Lower leg skin (tissue), 4 donors: ENCODE data around the gene ELMO3. TPM values are rescaled to one million over a fixed set of nuclear protein-coding genes. Genes with fewer than 3 reads are reported as not detected.

Experiments
- DNase-seq, 2 donors: peaks; one replicate each; pipeline ENCODE4 v3.0.0-alpha.2; 2019; ENCODE audit warnings: low spot score in 2 of 2
- H3K4me3 ChIP-seq: fragments of 200-600 bp; sonication (generic); 2 replicates; pipeline ENCODE4 v1.5.1; 2017; ENCODE audit warnings: mild to moderate bottlenecking, low read depth; ENCODE audit not compliant: poor library complexity, severe bottlenecking
- CTCF ChIP-seq, 3 donors: fragments of 450-650 bp; IDR thresholded peaks; one replicate each; pipeline ENCODE4 v1.5.1; 2016; ENCODE audit warnings: antibody characterized with exemption in 3 of 3, mild to moderate bottlenecking in 3 of 3, moderate library complexity in 2 of 3
- POLR2A ChIP-seq, 2 donors: fragments of 450-650 bp; IDR thresholded peaks; one replicate each; pipeline ENCODE4 v1.6.1; 2016 to 2017; ENCODE audit warnings: antibody characterized with exemption in 2 of 2, mild to moderate bottlenecking in 1 of 2, moderate library complexity in 1 of 2
- WGBS, 2 donors: methylation state at CpG; one replicate each; pipeline ENCODE4 v1.1.5; 2018; 5-methylcytosine and 5-hydroxymethylcytosine counted together
- intact Hi-C: fragments of 100-400 bp; cut with DNase I; formaldehyde crosslinking; loops from one replicate; pipeline ENCODE4 v1.15.0; 2023; ENCODE audit warnings: low total_unique reads
- total RNA-seq, 4 donors: library from RNA; depleted of rRNA; stranded (reverse); fragments of >200 nt; gene quantifications; one replicate each; pipeline ENCODE4 v1.1.0, GENCODE V29; 2016

ELMO3 gene
- total RNA-seq, 4 donors from 2014 or later = 37.2 to 62.2 (median 51.6) TPM

- H3K4me3 ChIP-seq = no peak overlapping the region
- WGBS, 2 donors = 47 to 52% methylated on average over 8 of the region's 8 CpGs
Observed at GRCh38 chr16:67151431-67152097, 47.4 kb upstream of the ELMO3 start.

GRCh38 chr16:67154578-67155294 lies 44.2 kb upstream of the ELMO3 start:
- DNase-seq = no peak
- TF ChIP-seq CTCF (IDR thresholded peaks at IDR 0.05) (no peak), POLR2A (IDR thresholded peaks at IDR 0.05) (no peak)
- intact Hi-C loops = loop anchor here (5.0 kb wide), 1 partner anchor 177 kb away; no protein-coding TSS in a partner anchor
- 30 to 42% methylated on average over 34 to 47 of the region's 61 CpGs for WGBS, 2 donors
- no peak overlapping the region for H3K4me3 ChIP-seq

More at GRCh38 chr16:67151431-67152097, 47.4 kb upstream of the ELMO3 start:
- TF ChIP-seq CTCF (IDR thresholded peaks at IDR 0.05) = no peak
- TF ChIP-seq POLR2A (IDR thresholded peaks at IDR 0.05) = no peak
- DNase-seq = no peak
- intact Hi-C loops = no loop called here

- DNase-seq = no peak
- WGBS, 2 donors = 25 to 35% methylated on average over 28 to 33 of the region's 74 CpGs
- TF ChIP-seq POLR2A (IDR thresholded peaks at IDR 0.05) = no peak
- peak in 1 of 3 donors; percentile 53 for TF ChIP-seq CTCF (IDR thresholded peaks at IDR 0.05)
- no peak overlapping the region for H3K4me3 ChIP-seq
- intact Hi-C loops = loop anchor here (5.0 kb wide), 1 partner anchor 178 kb away; no protein-coding TSS in a partner anchor
Observed at GRCh38 chr16:67155295-67156142, 43.4 kb upstream of the ELMO3 start.

- no peak for DNase-seq
- TF ChIP-seq CTCF (IDR thresholded peaks at IDR 0.05) (no peak), POLR2A (IDR thresholded peaks at IDR 0.05) (no peak)
- no peak overlapping the region for H3K4me3 ChIP-seq
- 64 to 74% methylated on average over 14 to 15 of the region's 15 CpGs for WGBS, 2 donors
- intact Hi-C loops = loop anchor here (5.0 kb wide), 1 partner anchor 179 kb away; no protein-coding TSS in a partner anchor
Observed at GRCh38 chr16:67156143-67156844, 42.6 kb upstream of the ELMO3 start.

GRCh38 chr16:67157106-67157748 lies 41.7 kb upstream of the ELMO3 start:
- intact Hi-C loops = loop anchor here (5.0 kb wide), 1 partner anchor 180 kb away; no protein-coding TSS in a partner anchor
- TF ChIP-seq CTCF (IDR thresholded peaks at IDR 0.05) (no peak), POLR2A (IDR thresholded peaks at IDR 0.05) (no peak)
- 60 to 65% methylated on average over 7 of the region's 7 CpGs for WGBS, 2 donors
- H3K4me3 ChIP-seq = no peak overlapping the region
- no peak for DNase-seq
